Natural killer cell (primary cell): ENCODE results near the gene ZNF331. TPM values are rescaled to one million over a fixed set of nuclear protein-coding genes. Genes with fewer than 3 reads are reported as not detected.

Experiments
- ATAC-seq, 3 donors: fragments of 150-1000 bp in 2 of 3; fragments of 200-7000 bp in 1 of 3; cut with Tn5 transposase; 1 replicate in 1 of 3; 2 replicates in 2 of 3; pipeline ENCODE4 v1.10.0; 2021; ENCODE audit warnings: mild to moderate bottlenecking in 2 of 3, moderate library complexity in 2 of 3
- DNase-seq, 2 donors: peaks; one replicate each; pipeline versions ENCODE4 v3.0.0 to v3.0.0-alpha.2; 2013 to 2021; ENCODE audit warnings: mixed read lengths in 1 of 2
- H3K27ac ChIP-seq: one replicate; pipeline ENCODE4 v1.5.1; 2013; ENCODE audit warnings: mild to moderate bottlenecking, low read length
- H3K27me3 ChIP-seq: one replicate; pipeline ENCODE4 v1.6.1; 2013; ENCODE audit warnings: low read length; ENCODE audit not compliant: control insufficient read depth, insufficient read depth
- H3K36me3 ChIP-seq: one replicate; pipeline ENCODE4 v1.6.1; 2013; ENCODE audit warnings: low read length; ENCODE audit not compliant: control insufficient read depth, insufficient read depth
- H3K4me1 ChIP-seq: one replicate; pipeline ENCODE4 v1.6.1; 2013; ENCODE audit warnings: low read length; ENCODE audit not compliant: control insufficient read depth, insufficient read depth
- H3K4me3 ChIP-seq: one replicate; pipeline ENCODE4 v1.5.1; 2013; ENCODE audit warnings: low read length
- H3K9me3 ChIP-seq: one replicate; pipeline ENCODE4 v1.6.1; 2013; ENCODE audit warnings: low read length; ENCODE audit not compliant: control insufficient read depth, insufficient read depth
- H3K27ac Mint-ChIP-seq, 2 donors: one replicate each; pipeline ENCODE4 v1.8.0; 2022; ENCODE audit warnings: mild to moderate bottlenecking in 2 of 2, mixed read lengths in 2 of 2, moderate library complexity in 1 of 2
- H3K27me3 Mint-ChIP-seq, 2 donors: one replicate each; pipeline ENCODE4 v1.8.0; 2022; ENCODE audit warnings: low read depth in 2 of 2, mixed read lengths in 2 of 2
- H3K36me3 Mint-ChIP-seq: one replicate; pipeline ENCODE4 v1.8.0; 2022; ENCODE audit warnings: mixed read lengths
- H3K4me1 Mint-ChIP-seq, 2 donors: one replicate each; pipeline ENCODE4 v1.8.0; 2022; ENCODE audit warnings: mixed read lengths in 2 of 2
- H3K4me3 Mint-ChIP-seq: one replicate; pipeline ENCODE4 v1.8.0; 2022; ENCODE audit warnings: mild to moderate bottlenecking, moderate library complexity, mixed read lengths
- H3K9me3 Mint-ChIP-seq, 2 donors: one replicate each; pipeline ENCODE4 v1.8.0; 2022; ENCODE audit warnings: mixed read lengths in 2 of 2
- CTCF ChIP-seq: fragments of 200-600 bp; IDR thresholded peaks from one replicate; pipeline ENCODE4 v1.8.0; 2022; ENCODE audit warnings: antibody characterized with exemption
- WGBS: methylation state at CpG from one replicate; pipeline ENCODE4 v1.1.7; 2013; ENCODE audit warnings: missing lambda C conversion rate; ENCODE audit not compliant: insufficient coverage; 5-methylcytosine and 5-hydroxymethylcytosine counted together
- intact Hi-C: fragments of 100-400 bp; cut with micrococcal nuclease; formaldehyde crosslinking; loops from one replicate; pipeline ENCODE4 v1.14.2; 2022
- total RNA-seq, 4 donors: library from RNA; stranded (reverse); fragments of 120-200 nt in 1 of 4; gene quantifications; one replicate each; pipeline versions ENCODE4 v1.2.3 to v1.2.4, GENCODE V29; 2013 to 2022

The ZNF331 gene
- total RNA-seq, 3 donors from 2014 or later (not counting 1 experiment from before 2014, with no cell fraction given), result 153 to 245 (median 204) TPM

- H3K9me3 Mint-ChIP-seq, result no peaks in the 10 kb centered on the region
- 90% methylated on average over 12 of the region's 12 CpGs for WGBS
These were observed 59.1 kb downstream of the ZNF331 start for GRCh38 chr19:53597023-53597422.

GRCh38 chr19:53598361-53598760, 60.4 kb downstream of the ZNF331 start:
- no peak for TF ChIP-seq CTCF
- Histone ChIP-seq H3K9me3 (no peaks in the 10 kb centered on the region), H3K4me1 (no peaks in the 10 kb centered on the region), H3K27me3 (no peaks in the 10 kb centered on the region), H3K27ac (no peak overlapping the region), H3K36me3 (no peaks in the 10 kb centered on the region), H3K4me3 (no peak overlapping the region)
- no peaks in the 10 kb centered on the region for H3K9me3 Mint-ChIP-seq
- intact Hi-C loops, result no loop called here
- no peaks in the 10 kb centered on the region for H3K36me3 Mint-ChIP-seq
- H3K27ac Mint-ChIP-seq, result no peak overlapping the region
- WGBS, result 94% methylated on average over 10 of the region's 10 CpGs
- no peak for ATAC-seq
- H3K4me1 Mint-ChIP-seq, result no peaks in the 10 kb centered on the region
- H3K27me3 Mint-ChIP-seq, result peaks cover 0 to 2% of the 10 kb centered on the region in 2 donors
- H3K4me3 Mint-ChIP-seq, result no peak overlapping the region
- DNase-seq, result no peak

More at GRCh38 chr19:53597023-53597422, 59.1 kb downstream of the ZNF331 start:
- Histone ChIP-seq H3K9me3 (no peaks in the 10 kb centered on the region), H3K36me3 (no peaks in the 10 kb centered on the region), H3K4me3 (no peak overlapping the region), H3K27me3 (no peaks in the 10 kb centered on the region), H3K4me1 (no peaks in the 10 kb centered on the region), H3K27ac (no peak overlapping the region)
- intact Hi-C loops, result no loop called here
- no peak for ATAC-seq
- no peak for TF ChIP-seq CTCF
- Mint-ChIP-seq H3K27me3 (peaks cover 0 to 2% of the 10 kb centered on the region in 2 donors), H3K4me3 (no peak overlapping the region), H3K27ac (no peak overlapping the region), H3K36me3 (no peaks in the 10 kb centered on the region), H3K4me1 (no peaks in the 10 kb centered on the region)
- DNase-seq, result no peak

GRCh38 chr19:53600217-53600616, 62.3 kb downstream of the ZNF331 start:
- Histone ChIP-seq H3K9me3 (no peaks in the 10 kb centered on the region), H3K4me1 (no peaks in the 10 kb centered on the region), H3K4me3 (no peak overlapping the region), H3K27ac (no peak overlapping the region), H3K36me3 (no peaks in the 10 kb centered on the region), H3K27me3 (no peaks in the 10 kb centered on the region)
- Mint-ChIP-seq H3K4me1 (no peaks in the 10 kb centered on the region), H3K9me3 (no peaks in the 10 kb centered on the region), H3K27ac (no peak overlapping the region), H3K27me3 (peaks cover 0 to 2% of the 10 kb centered on the region in 2 donors), H3K4me3 (no peak overlapping the region), H3K36me3 (no peaks in the 10 kb centered on the region)
- TF ChIP-seq CTCF, result no peak
- intact Hi-C loops, result no loop called here
- WGBS, result 85% methylated on average over 1 of the region's 4 CpGs
- ATAC-seq (no peak), DNase-seq (no peak)

- no peak for TF ChIP-seq CTCF
- Histone ChIP-seq H3K4me1 (no peaks in the 10 kb centered on the region), H3K27me3 (no peaks in the 10 kb centered on the region), H3K9me3 (no peaks in the 10 kb centered on the region), H3K36me3 (no peaks in the 10 kb centered on the region), H3K27ac (no peak overlapping the region), H3K4me3 (no peak overlapping the region)
- Mint-ChIP-seq H3K27me3 (peaks cover 0 to 2% of the 10 kb centered on the region in 2 donors), H3K9me3 (no peaks in the 10 kb centered on the region), H3K4me3 (no peak overlapping the region), H3K4me1 (no peaks in the 10 kb centered on the region), H3K36me3 (no peaks in the 10 kb centered on the region), H3K27ac (no peak overlapping the region)
- intact Hi-C loops, result no loop called here
- ATAC-seq (no peak), DNase-seq (no peak)
- 93% methylated on average over 15 of the region's 15 CpGs for WGBS
These were observed 68.1 kb downstream of the ZNF331 start for GRCh38 chr19:53606031-53606430.
